CD4-positive, alpha-beta T cell (primary cell): ENCODE data around the gene TMEM132C. TPM values are rescaled to one million over a fixed set of nuclear protein-coding genes. Genes with fewer than 3 reads are reported as not detected.

Experiments
- ATAC-seq: fragments of 200-7000 bp; cut with Tn5 transposase; one replicate; pipeline ENCODE4 v1.10.0; 2022; ENCODE audit warnings: mild to moderate bottlenecking; ENCODE audit not compliant: poor library complexity
- CTCF ChIA-PET: fragments of 350-600 bp; sonication (Branson Sonifier 250); formaldehyde crosslinking; loops from one replicate; lab custom pipeline; 2021; ENCODE audit warnings: antibody characterized with exemption, inconsistent platforms; lab: Charles Lee
- POLR2A ChIA-PET: fragments of 350-600 bp; sonication (Branson Sonifier 250); formaldehyde crosslinking; loops from one replicate; lab custom pipeline; 2021; ENCODE audit warnings: antibody characterized with exemption, inconsistent platforms; lab: Charles Lee
- DNase-seq, 14 experiments: peaks; one replicate each; pipeline ENCODE4 v3.0.0-alpha.2; 2013 to 2020; ENCODE audit warnings: mixed read lengths in 2 of 14
- H3K27ac ChIP-seq, 2 donors: one replicate each; pipeline versions ENCODE4 v1.5.1 to v1.7.0; 2013; ENCODE audit warnings: low read length in 2 of 2, low read depth in 1 of 2, mild to moderate bottlenecking in 1 of 2
- H3K27me3 ChIP-seq, 2 experiments: 1 replicate in 1 of 2; 2 replicates in 1 of 2; pipeline versions ENCODE4 v1.6.1 to v1.7.0; 2013; ENCODE audit warnings: low read length in 2 of 2, control low read depth in 1 of 2, mild to moderate bottlenecking in 1 of 2, moderate library complexity in 1 of 2; ENCODE audit not compliant: insufficient read depth in 2 of 2, control insufficient read depth in 1 of 2
- H3K36me3 ChIP-seq: one replicate; pipeline ENCODE4 v1.6.1; 2013; ENCODE audit warnings: low read length, control low read depth; ENCODE audit not compliant: insufficient read depth
- H3K4me1 ChIP-seq: one replicate; pipeline ENCODE4 v1.6.1; 2013; ENCODE audit warnings: low read length, control low read depth; ENCODE audit not compliant: insufficient read depth
- H3K4me3 ChIP-seq: one replicate; pipeline ENCODE4 v1.5.1; 2013; ENCODE audit warnings: mild to moderate bottlenecking, low read length, moderate library complexity
- H3K9me3 ChIP-seq, 2 experiments: 1 replicate in 1 of 2; 2 replicates in 1 of 2; pipeline versions ENCODE4 v1.6.1 to v1.7.0; 2013; ENCODE audit warnings: low read length in 2 of 2, mild to moderate bottlenecking in 2 of 2, control low read depth in 1 of 2, moderate library complexity in 1 of 2; ENCODE audit not compliant: control insufficient read depth in 1 of 2, insufficient read depth in 1 of 2
- H3K27ac Mint-ChIP-seq: one replicate; pipeline ENCODE4 v1.8.0; 2020; ENCODE audit warnings: mixed read lengths
- H3K27me3 Mint-ChIP-seq: one replicate; pipeline ENCODE4 v1.8.0; 2021; ENCODE audit warnings: mixed read lengths
- H3K36me3 Mint-ChIP-seq: one replicate; pipeline ENCODE4 v1.8.0; 2021; ENCODE audit warnings: low read depth, mixed read lengths
- H3K4me1 Mint-ChIP-seq: one replicate; pipeline ENCODE4 v1.8.0; 2021; ENCODE audit warnings: low read depth, mixed read lengths
- H3K4me3 Mint-ChIP-seq: one replicate; pipeline ENCODE4 v1.8.0; 2020; ENCODE audit warnings: mild to moderate bottlenecking, mixed read lengths
- H3K9me3 Mint-ChIP-seq: one replicate; pipeline ENCODE4 v1.8.0; 2020; ENCODE audit warnings: mixed read lengths
- intact Hi-C, 2 experiments: fragments of 100-400 bp; cut with DNase I in 1 of 2; cut with micrococcal nuclease in 1 of 2; formaldehyde crosslinking; loops; one replicate each; pipeline versions ENCODE4 v1.15.1 to v1.9.0; 2023 to 2025; cut with DNase I, micrococcal nuclease
- total RNA-seq, 174 experiments: library from RNA in 2 of 174; stranded (reverse) in 2 of 174; gene quantifications; one replicate each; pipeline ENCODE4 v1.2.3 and lab custom pipeline; 2021 to 2026
- TF ChIP-seq, protein P1 (sequence below): fragments of 200-600 bp; IDR thresholded peaks from one replicate; pipeline ENCODE4 v1.8.0; 2022; ENCODE audit warnings: antibody characterized with exemption, mild to moderate bottlenecking

The TMEM132C gene
- total RNA-seq, 2 experiments from 2014 or later: not detected

DNA sequence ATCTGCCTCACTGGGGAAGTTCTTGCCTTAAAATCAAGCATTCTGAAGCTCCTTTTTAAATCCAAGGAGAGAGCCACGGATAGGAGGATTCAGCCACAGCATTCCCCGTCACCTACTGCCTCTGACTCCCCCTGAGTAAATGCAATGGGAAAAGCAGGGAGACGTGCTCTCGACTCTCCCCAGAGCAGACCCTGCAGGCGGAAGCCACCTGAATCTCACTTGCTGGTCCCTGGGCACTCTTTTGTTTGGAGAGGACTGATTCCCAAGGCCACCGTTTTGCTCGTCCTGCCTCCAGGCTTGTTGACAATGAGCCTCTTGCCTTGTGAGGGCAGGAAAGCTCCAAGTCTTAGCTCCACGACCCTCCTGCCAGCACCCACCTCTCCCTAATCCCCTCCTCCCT is 352.3 kb downstream of the TMEM132C start:
- Mint-ChIP-seq H3K36me3 (no peaks in the 10 kb centered on the region), H3K27me3 (peaks cover 3% of the 10 kb centered on the region), H3K4me1 (no peaks in the 10 kb centered on the region), H3K9me3 (no peaks in the 10 kb centered on the region), H3K27ac (no peak overlapping the region), H3K4me3 (no peak overlapping the region)
- no peak overlapping the region for H3K4me3 ChIP-seq
- TF ChIP-seq, protein P1, sequence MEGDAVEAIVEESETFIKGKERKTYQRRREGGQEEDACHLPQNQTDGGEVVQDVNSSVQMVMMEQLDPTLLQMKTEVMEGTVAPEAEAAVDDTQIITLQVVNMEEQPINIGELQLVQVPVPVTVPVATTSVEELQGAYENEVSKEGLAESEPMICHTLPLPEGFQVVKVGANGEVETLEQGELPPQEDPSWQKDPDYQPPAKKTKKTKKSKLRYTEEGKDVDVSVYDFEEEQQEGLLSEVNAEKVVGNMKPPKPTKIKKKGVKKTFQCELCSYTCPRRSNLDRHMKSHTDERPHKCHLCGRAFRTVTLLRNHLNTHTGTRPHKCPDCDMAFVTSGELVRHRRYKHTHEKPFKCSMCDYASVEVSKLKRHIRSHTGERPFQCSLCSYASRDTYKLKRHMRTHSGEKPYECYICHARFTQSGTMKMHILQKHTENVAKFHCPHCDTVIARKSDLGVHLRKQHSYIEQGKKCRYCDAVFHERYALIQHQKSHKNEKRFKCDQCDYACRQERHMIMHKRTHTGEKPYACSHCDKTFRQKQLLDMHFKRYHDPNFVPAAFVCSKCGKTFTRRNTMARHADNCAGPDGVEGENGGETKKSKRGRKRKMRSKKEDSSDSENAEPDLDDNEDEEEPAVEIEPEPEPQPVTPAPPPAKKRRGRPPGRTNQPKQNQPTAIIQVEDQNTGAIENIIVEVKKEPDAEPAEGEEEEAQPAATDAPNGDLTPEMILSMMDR: no peak
- POLR2A ChIA-PET: no interaction called here
- CTCF ChIA-PET: no interaction called here
- DNase-seq: no peak
- intact Hi-C loops: no loop called here
- no peak for ATAC-seq
- peaks cover 0 to 16% of the 10 kb centered on the region in 2 experiments for H3K9me3 ChIP-seq
- no peaks in the 10 kb centered on the region for H3K4me1 ChIP-seq
- H3K27me3 ChIP-seq: no peaks in the 10 kb centered on the region
- no peaks in the 10 kb centered on the region for H3K36me3 ChIP-seq
- no peak overlapping the region for H3K27ac ChIP-seq

- Mint-ChIP-seq H3K4me3 (no peak overlapping the region), H3K36me3 (no peaks in the 10 kb centered on the region), H3K4me1 (no peaks in the 10 kb centered on the region), H3K9me3 (peaks cover 3% of the 10 kb centered on the region), H3K27ac (no peak overlapping the region), H3K27me3 (peaks cover 3% of the 10 kb centered on the region)
- H3K4me3 ChIP-seq: no peak overlapping the region
- no peaks in the 10 kb centered on the region for H3K36me3 ChIP-seq
- POLR2A ChIA-PET: no interaction called here
- no peaks in the 10 kb centered on the region for H3K4me1 ChIP-seq
- ATAC-seq (no peak), DNase-seq (no peak)
- intact Hi-C loops: no loop called here
- no peaks in the 10 kb centered on the region for H3K27me3 ChIP-seq
- TF ChIP-seq, protein P1: no peak
- peaks cover 0 to 12% of the 10 kb centered on the region in 2 experiments for H3K9me3 ChIP-seq
- H3K27ac ChIP-seq: no peak overlapping the region
- CTCF ChIA-PET: no interaction called here
These were observed 354.3 kb downstream of the TMEM132C start for GRCh38 chr12:128621304-128621703.

DNA sequence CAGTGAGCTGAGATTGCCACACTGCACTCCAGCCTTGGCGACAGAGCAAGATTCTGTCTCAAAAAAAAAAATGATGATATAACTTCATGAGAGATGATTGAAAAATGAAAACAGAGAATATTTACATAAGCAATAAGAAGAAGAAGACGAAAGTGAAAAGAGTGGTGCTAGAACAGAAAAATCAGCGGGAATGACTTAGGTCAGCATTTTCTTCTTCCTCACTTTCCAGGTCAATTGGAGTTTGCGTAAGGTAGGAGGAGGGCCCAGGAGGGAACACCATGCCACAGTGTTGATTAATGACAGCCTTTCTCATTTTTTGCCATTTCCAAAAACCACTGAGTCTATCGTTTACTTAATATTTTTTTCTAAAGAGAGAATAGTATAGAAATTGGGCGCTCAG is 356.8 kb downstream of the TMEM132C start:
- H3K27me3 ChIP-seq: no peaks in the 10 kb centered on the region
- H3K9me3 ChIP-seq: peaks cover 0 to 24% of the 10 kb centered on the region in 2 experiments
- no peaks in the 10 kb centered on the region for H3K36me3 ChIP-seq
- no peak overlapping the region for H3K4me3 ChIP-seq
- Mint-ChIP-seq H3K4me1 (no peaks in the 10 kb centered on the region), H3K4me3 (no peak overlapping the region), H3K36me3 (no peaks in the 10 kb centered on the region), H3K27me3 (peaks cover under 1% of the 10 kb centered on the region), H3K9me3 (peaks cover 3% of the 10 kb centered on the region), H3K27ac (no peak overlapping the region)
- H3K4me1 ChIP-seq: no peaks in the 10 kb centered on the region
- H3K27ac ChIP-seq: no peak overlapping the region
- DNase-seq (no peak), ATAC-seq (no peak)
- TF ChIP-seq, protein P1: no peak
- ChIA-PET CTCF (no interaction called here), POLR2A (no interaction called here)
- intact Hi-C loops: no loop called here
